IMR-90 (cell line): ENCODE data around the gene TMEM184B.

ENCODE experiments used
- BHLHE40 ChIP-seq: fragments of 150-350 bp; IDR thresholded peaks from 2 replicates; pipeline ENCODE4 v1.6.1; 2016; ENCODE audit warnings: mild to moderate bottlenecking, low read depth, low read length
- CEBPB ChIP-seq: IDR thresholded peaks from 2 replicates; pipeline ENCODE4 v1.6.1; 2012; ENCODE audit warnings: low read depth, low read length, improper control_type of control experiment
- MXI1 ChIP-seq: IDR thresholded peaks from 2 replicates; pipeline ENCODE4 v1.6.1; 2012; ENCODE audit warnings: low read depth, mild to moderate bottlenecking, low read length, moderate library complexity, borderline replicate concordance
- POLR2A ChIP-seq: IDR thresholded peaks from 2 replicates; pipeline ENCODE4 v1.6.1; 2012; ENCODE audit warnings: mild to moderate bottlenecking, low read depth, low read length
- RCOR1 ChIP-seq: IDR thresholded peaks from 2 replicates; pipeline ENCODE4 v1.6.1; 2012; ENCODE audit warnings: mild to moderate bottlenecking, low read length, improper control_type of control experiment; ENCODE audit not compliant: insufficient replicate concordance
- RFX5 ChIP-seq: IDR thresholded peaks from 2 replicates; pipeline ENCODE4 v1.8.0; 2012; ENCODE audit warnings: low read depth, mild to moderate bottlenecking, low read length, moderate library complexity
- SMC3 ChIP-seq: fragments of 150-350 bp; IDR thresholded peaks from 2 replicates; pipeline ENCODE4 v1.6.1; 2016; ENCODE audit warnings: low read depth, mild to moderate bottlenecking, antibody characterized with exemption, low read length, moderate library complexity
- TF ChIP-seq, protein P1 (sequence below): conservative IDR thresholded peaks from 2 replicates; pipeline ENCODE4 v1.5.1; 2012; ENCODE audit warnings: mild to moderate bottlenecking, low read depth, low read length, improper control_type of control experiment
- TF ChIP-seq, protein P2 (sequence below): fragments of 150-350 bp; IDR thresholded peaks from 2 replicates; pipeline ENCODE4 v1.6.1; 2016; ENCODE audit warnings: low read depth, mild to moderate bottlenecking, low read length, moderate library complexity, borderline replicate concordance

DNA sequence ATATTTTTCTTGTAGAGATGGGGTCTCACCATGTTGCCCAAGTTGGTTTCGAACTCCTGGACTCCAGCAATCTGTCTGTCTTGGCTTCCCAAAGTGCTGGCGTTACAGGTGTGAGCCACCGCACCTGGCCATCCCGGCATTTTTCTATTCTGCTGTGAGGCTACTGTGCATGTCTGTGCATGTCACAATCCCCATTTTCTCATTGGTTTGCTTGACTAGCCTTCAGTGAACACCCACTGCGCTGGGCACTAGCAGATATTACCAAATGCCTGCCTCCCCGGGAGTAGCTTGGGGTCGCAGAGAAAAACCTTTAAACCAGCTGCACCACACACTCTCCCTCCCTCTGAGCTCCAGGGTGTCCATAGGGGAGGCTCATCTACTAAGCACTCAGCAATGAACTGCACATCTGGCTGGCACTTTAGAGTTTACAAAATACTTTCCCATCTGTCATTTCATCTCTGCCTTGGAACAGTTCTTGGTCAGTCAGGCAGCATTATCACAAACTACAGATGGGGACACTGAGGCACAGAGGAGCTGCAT is 39.5 kb upstream of the TMEM184B start:
- TF ChIP-seq, protein P1, sequence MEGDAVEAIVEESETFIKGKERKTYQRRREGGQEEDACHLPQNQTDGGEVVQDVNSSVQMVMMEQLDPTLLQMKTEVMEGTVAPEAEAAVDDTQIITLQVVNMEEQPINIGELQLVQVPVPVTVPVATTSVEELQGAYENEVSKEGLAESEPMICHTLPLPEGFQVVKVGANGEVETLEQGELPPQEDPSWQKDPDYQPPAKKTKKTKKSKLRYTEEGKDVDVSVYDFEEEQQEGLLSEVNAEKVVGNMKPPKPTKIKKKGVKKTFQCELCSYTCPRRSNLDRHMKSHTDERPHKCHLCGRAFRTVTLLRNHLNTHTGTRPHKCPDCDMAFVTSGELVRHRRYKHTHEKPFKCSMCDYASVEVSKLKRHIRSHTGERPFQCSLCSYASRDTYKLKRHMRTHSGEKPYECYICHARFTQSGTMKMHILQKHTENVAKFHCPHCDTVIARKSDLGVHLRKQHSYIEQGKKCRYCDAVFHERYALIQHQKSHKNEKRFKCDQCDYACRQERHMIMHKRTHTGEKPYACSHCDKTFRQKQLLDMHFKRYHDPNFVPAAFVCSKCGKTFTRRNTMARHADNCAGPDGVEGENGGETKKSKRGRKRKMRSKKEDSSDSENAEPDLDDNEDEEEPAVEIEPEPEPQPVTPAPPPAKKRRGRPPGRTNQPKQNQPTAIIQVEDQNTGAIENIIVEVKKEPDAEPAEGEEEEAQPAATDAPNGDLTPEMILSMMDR, result no peak
- no peak for TF ChIP-seq POLR2A
- TF ChIP-seq, protein P2, sequence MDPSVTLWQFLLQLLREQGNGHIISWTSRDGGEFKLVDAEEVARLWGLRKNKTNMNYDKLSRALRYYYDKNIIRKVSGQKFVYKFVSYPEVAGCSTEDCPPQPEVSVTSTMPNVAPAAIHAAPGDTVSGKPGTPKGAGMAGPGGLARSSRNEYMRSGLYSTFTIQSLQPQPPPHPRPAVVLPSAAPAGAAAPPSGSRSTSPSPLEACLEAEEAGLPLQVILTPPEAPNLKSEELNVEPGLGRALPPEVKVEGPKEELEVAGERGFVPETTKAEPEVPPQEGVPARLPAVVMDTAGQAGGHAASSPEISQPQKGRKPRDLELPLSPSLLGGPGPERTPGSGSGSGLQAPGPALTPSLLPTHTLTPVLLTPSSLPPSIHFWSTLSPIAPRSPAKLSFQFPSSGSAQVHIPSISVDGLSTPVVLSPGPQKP, result no peak
- TF ChIP-seq SMC3, result no peak
- no peak for TF ChIP-seq CEBPB
- no peak for TF ChIP-seq RFX5
- no peak for TF ChIP-seq RCOR1
- no peak for TF ChIP-seq MXI1
- TF ChIP-seq BHLHE40, result no peak
